Hematopoietic multipotent progenitor cell treated with erythropoietin and hydrocortisone succinate and interleukin-3 and kit ligand, for 6 days (in vitro differentiated cells): ENCODE data around the gene UGT1A9.

ENCODE experiments used
- DNase-seq: peaks from one replicate; pipeline ENCODE4 v3.0.0-alpha.2; 2015

Gene UGT1A9

DNA sequence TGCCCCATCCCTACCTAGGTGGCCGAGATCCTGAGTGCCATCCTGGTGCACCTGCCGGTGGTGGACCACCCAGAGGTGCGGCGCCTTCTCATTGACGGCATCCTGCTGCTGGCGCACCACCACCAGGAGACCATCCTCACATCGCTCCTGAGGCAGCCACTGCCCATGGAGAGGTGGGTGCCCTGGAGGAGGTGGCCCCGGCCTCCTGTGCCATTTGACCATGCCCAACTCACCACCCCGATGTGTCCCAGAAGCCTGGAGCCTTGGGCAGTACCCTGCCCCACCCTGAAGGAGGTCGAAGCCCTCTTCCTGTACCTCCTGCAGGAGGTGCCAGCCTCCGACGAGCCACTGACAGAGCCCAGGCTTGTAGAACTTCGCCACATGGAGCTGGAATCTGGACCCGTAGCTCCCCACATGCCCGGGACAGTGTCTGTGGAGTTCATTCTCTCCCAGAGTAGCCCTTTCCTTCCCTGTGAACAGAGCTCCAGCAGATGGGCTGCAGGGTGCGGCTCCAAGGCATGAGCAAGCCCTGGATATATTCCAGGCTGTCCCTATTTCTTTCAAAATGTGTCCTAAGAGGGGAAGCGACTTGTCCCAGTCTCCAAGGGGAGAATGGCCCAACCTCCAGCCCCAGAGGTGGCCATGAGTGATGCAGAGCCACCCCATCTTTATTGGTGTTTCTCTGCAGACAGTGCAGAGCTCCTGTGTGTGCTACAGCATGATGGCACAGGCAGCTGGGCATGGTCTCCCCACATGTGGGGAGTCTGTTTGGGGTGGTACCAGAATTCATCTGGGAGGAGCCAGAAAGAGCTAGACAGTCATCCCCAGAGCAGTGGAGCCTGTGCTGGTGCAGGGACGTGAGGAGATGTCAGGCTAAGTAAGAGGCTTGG, 148.4 kb downstream of the UGT1A9 start:
- no peak for DNase-seq

DNA sequence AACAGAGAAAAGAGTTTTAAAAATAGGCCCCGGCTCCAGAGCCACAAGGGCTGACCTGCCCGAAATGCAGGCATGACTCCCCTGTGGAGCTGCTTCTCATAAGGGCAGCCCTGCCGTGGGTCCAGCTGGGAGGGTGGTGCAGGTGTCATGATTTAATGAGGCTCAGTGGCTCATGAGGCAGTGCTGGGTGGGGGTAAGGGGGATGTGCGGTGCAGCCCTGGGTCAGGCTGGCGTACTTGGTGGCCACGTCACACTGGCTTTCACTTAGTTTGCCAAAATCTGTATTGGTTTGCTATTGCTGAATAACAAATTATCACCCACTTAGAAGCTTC, 149.0 kb downstream of the UGT1A9 start:
- DNase-seq = no peak

DNA sequence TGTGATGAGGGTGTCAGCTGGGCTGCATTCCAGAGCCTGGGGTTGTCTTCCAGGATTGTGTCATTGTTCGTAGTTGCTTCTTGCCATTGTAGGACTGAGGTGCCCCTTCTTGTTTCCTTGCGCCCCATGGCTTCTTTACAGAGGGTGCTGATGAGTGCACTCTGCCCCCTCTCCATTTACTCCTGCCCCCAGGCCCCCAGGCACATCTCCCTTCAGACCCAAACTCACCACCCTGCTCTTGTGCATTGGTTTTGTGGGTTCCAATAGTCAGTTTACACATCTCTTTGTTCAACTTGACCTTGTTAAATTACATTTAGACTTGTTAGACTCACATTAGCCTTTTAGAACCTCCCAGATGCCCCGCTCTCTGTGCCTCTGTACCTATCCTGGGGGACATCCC, 149.5 kb downstream of the UGT1A9 start:
- DNase-seq = no peak

DNA sequence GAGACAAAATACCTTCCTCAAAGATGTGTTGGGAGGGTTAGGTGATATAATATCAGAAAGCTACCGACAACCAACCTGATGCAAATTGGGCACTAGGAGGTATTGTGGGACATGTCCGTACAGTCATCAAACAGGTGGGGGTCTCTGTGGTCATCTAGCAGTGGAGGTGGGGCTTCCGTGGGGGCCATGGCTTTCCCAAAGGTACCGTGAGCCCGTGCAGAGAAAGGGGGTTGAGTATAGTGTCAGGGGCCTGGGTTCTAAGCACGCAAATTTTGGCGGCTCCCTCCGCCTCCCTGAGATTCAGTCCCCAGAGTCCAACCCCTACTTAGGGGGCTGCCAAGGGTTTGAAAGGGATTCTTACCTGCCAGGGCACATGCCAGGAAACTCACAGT, 150.0 kb downstream of the UGT1A9 start:
- no peak for DNase-seq

DNA sequence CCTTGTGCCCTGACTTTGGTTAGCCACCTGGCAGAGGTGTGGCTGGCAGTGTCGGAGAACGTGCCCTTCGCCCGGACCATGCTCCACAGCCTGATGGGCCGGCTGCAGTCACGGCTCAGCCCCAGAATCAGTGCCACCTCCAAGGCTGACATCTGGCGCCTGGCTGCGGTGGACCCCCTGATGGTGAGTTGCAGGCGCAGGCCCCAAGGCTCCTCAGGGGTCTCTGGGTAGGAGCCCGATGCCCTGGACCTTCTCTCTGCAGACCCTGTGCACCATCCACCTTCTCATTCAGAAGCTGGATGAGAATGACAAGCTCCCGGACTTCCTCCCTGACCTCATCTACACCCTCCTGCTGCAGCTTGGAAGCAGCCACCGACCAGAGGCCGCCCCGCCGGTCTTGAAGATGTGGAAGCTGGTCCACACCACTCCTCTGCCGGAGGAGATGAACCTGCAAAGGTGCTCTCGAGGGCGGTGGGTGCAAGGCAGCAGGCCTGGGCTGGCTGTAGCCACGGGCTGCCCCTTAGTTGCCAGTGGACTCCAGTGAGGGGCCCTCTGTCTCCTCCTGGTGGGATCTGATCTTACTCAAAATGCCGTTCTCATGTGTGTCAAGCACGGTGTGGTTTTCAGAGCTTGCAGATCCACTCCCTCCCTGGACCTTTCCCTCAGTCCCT, 150.5 kb downstream of the UGT1A9 start:
- no peak for DNase-seq
